ENCODE results near the gene RAB9A. TPM values are rescaled to one million over a fixed set of nuclear protein-coding genes. Genes with fewer than 3 reads are reported as not detected.
"Not testable (repeated sequence)": the region's sequence is repeated elsewhere in the genome, so short reads cannot be mapped to it uniquely, and the experiment has no call there.

Gene RAB9A
- total RNA-seq, 1 donor from 2014 or later: 9.4 TPM

DNA sequence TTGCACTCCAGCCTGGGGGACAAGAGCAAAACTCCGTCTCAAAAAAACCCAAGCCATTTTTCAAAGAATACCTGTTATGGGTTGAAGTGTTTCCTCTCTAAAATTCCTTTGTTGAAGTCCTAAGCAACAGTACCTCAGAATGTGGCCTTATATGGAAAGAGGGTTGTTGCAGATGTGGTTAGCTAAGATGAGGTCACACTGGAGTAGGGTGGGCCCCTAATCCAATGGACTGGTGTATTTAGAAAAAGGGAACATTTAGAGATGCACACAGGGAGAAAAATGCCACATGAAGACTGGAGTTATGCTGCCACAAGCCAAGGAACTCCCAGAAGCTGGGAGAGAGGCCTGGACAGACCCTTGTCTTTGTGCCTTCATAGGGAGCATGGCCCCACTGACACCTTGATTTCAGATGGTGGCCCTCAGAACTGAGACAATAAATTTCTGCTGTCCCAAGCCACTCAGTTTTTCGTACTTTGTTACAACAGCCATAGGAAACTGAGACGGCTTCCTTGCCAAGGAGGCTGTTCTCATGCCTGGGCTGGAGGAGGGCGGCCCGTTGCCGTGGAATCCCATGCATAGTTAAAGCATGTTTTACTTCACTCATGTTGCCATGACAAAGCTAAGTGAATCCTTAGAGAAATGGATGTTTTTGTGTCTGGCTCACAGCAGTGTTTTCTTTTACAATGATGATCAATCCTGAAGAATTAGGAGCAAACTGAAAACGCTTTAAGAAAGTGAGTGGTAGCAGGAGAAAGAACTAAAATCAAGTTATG lies 29.0 kb downstream of the RAB9A start:
- no peaks in the 10 kb centered on the region for H3K9me3 Mint-ChIP-seq
- H3K27ac Mint-ChIP-seq: no peak overlapping the region
- peaks cover 23% of the 10 kb centered on the region for H3K4me1 Mint-ChIP-seq (ENCODE audit: low read depth)
- no peaks in the 10 kb centered on the region for H3K27me3 Mint-ChIP-seq (ENCODE audit: insufficient read depth)
- intact Hi-C loops (cut with micrococcal nuclease): loop anchor here (2.0 kb wide), 1 partner anchor 15 kb away; no protein-coding TSS in a partner anchor
- no peak for DNase-seq (ENCODE audit: low spot score)
- H3K4me3 Mint-ChIP-seq: no peak overlapping the region
- H3K36me3 Mint-ChIP-seq (ENCODE audit: low read depth): peaks cover 22% of the 10 kb centered on the region

DNA sequence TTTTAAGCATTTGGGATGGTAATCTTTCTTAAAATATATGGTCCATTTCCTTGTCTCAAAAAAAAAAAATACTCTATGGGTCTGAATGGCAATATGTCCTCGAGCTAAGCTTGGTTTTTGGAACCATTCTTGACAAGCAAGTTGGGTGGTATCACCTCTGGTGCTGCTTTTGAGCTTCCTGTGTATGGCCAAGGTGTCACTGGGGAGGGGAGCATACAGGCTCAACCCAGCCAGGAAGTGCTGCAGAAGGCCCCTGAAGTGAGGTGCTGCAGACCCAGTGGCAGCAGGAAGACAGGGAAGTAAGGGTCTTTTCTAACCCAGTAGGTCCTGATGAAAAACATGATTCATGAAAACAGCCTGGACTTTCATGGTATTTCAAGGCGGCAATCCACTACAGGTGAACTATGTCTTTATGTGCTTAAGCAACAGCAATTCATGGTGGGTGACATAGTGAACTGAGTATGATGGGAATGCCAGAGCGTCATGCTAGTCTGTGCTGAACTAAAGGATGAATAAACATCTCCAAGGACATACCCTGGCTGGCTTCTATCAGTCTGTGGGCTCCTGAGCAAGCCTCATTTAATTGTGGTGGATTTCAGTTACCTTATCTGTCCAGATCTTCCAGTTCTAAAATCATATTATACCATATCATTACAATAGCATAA lies 30.4 kb downstream of the RAB9A start:
- peaks cover 33% of the 10 kb centered on the region for H3K4me1 Mint-ChIP-seq (ENCODE audit: low read depth)
- H3K27me3 Mint-ChIP-seq (ENCODE audit: insufficient read depth): no peaks in the 10 kb centered on the region
- H3K9me3 Mint-ChIP-seq: peaks cover 3% of the 10 kb centered on the region
- H3K27ac Mint-ChIP-seq: no peak overlapping the region
- H3K36me3 Mint-ChIP-seq (ENCODE audit: low read depth): peaks cover 31% of the 10 kb centered on the region
- no peak for DNase-seq (ENCODE audit: low spot score)
- no peak overlapping the region for H3K4me3 Mint-ChIP-seq
- intact Hi-C loops (cut with micrococcal nuclease): loop anchor here (2.0 kb wide), 1 partner anchor 13 kb away; no protein-coding TSS in a partner anchor

DNA sequence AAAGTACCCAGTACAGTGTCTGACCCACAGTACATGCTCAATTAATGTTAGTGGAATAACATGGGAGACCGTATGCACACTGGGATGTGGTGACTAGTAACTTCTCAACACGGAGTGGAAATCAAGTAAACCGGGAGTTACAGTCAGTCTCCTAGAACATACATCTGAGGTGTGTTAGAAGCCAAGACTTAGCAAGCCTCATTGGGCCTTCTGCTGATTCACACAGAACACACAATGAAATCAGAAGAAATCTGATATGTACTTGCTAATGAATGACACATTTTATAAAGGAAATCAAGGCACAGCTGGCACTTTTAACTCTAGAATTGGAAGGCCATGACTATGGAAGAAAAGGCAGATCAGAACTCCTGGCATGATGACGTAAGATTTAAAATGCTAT lies 32.4 kb downstream of the RAB9A start:
- Mint-ChIP-seq H3K4me1 (ENCODE audit: low read depth) (peaks cover 45% of the 10 kb centered on the region), H3K4me3 (no peak overlapping the region), H3K9me3 (peaks cover 7% of the 10 kb centered on the region), H3K27ac (no peak overlapping the region), H3K27me3 (ENCODE audit: insufficient read depth) (no peaks in the 10 kb centered on the region), H3K36me3 (ENCODE audit: low read depth) (peaks cover 37% of the 10 kb centered on the region)
- intact Hi-C loops (cut with micrococcal nuclease): no loop called here
- no peak for DNase-seq (ENCODE audit: low spot score)

DNA sequence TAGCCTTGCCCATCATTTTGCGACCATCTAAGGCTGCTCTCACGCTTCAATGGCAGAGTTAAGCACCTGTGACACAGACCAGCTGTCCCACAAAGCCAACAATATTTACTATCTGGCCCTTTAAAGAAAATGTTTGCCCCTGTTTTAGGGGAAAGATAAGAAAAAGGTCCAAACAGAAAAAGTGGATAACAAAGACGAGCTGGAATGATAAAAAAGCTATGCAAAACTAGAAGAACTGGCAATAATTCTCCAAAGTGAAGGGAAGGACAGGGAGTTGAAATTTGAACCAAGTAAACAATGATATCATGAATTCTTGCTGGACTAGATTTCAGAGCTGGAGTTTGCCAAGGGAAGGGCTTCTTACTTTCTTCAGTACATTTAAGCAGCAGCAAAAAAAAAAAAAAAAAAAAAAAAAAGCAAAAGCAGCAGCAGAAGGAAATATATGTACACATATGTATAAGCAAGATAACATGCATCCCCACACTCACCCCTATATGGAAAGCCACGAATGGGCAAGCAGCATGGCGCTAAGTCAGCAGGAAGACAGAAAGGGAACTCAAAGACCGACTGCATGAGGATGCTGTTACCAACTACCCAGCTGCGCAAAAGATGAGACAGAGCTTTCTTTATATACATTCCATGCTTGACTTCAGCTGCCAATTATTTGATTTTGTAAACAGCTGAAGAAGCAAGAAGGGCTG lies 33.0 kb downstream of the RAB9A start:
- Mint-ChIP-seq H3K36me3 (ENCODE audit: low read depth) (peaks cover 41% of the 10 kb centered on the region), H3K4me3 (no peak overlapping the region), H3K27me3 (ENCODE audit: insufficient read depth) (no peaks in the 10 kb centered on the region), H3K27ac (no peak overlapping the region), H3K9me3 (peaks cover 11% of the 10 kb centered on the region), H3K4me1 (ENCODE audit: low read depth) (peaks cover 50% of the 10 kb centered on the region)
- intact Hi-C loops (cut with micrococcal nuclease): no loop called here
- no peak for DNase-seq (ENCODE audit: low spot score)

DNA sequence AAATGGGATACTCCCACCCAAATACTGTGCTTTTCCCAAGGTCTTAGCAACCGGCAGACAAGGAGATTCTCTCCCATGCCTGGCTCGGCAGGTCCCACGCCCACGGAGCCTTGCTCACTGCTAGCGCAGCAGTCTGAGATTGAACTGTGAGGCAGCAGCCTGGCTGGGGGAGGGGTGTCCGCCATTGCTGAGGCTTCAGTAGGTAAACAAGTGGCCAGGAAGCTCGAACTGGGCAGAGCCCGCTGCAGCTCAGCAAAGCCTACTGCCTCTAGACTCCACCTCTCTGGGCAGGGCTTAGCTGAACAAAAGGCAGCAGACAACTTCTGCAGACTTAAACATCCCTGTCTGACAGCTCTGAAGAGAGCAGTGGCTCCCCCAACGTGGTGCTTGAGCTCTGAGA lies 36.0 kb downstream of the RAB9A start:
- Mint-ChIP-seq H3K4me1 (ENCODE audit: low read depth) (peaks cover 55% of the 10 kb centered on the region), H3K36me3 (ENCODE audit: low read depth) (peaks cover 50% of the 10 kb centered on the region), H3K9me3 (peaks cover 11% of the 10 kb centered on the region), H3K4me3 (peak overlapping the region; percentile 7)
- intact Hi-C loops (cut with micrococcal nuclease): loop anchor here (1.0 kb wide), 1 partner anchor 8 kb away; no protein-coding TSS in a partner anchor
- DNase-seq (ENCODE audit: low spot score); H3K27me3 Mint-ChIP-seq (ENCODE audit: insufficient read depth); H3K27ac Mint-ChIP-seq: not testable (repeated sequence)

DNA sequence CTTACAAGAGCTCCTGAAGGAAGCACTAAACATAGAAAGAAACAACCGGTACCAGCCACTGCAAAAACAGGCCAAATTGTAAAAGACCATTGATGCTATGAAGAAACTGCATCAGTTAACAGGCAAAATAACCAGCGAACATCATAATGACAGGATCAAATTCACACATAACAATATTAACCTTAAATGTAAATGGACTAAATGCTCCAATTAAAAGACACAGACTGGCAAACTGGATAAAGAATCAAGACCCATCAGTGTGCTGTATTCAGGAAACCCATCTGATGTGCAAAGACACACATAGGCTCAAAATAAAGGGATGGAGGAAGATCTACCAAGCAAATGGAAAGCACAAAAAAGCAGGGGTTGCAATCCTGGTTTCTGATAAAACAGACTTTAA lies 37.7 kb downstream of the RAB9A start:
- Mint-ChIP-seq H3K4me1 (ENCODE audit: low read depth) (peaks cover 68% of the 10 kb centered on the region), H3K36me3 (ENCODE audit: low read depth) (peaks cover 53% of the 10 kb centered on the region), H3K9me3 (peaks cover 11% of the 10 kb centered on the region), H3K4me3 (peak overlapping the region; percentile 12), H3K27ac (peak overlapping the region; percentile 75)
- H3K27me3 Mint-ChIP-seq (ENCODE audit: insufficient read depth); intact Hi-C loops (cut with micrococcal nuclease); DNase-seq (ENCODE audit: low spot score): not testable (repeated sequence)

DNA sequence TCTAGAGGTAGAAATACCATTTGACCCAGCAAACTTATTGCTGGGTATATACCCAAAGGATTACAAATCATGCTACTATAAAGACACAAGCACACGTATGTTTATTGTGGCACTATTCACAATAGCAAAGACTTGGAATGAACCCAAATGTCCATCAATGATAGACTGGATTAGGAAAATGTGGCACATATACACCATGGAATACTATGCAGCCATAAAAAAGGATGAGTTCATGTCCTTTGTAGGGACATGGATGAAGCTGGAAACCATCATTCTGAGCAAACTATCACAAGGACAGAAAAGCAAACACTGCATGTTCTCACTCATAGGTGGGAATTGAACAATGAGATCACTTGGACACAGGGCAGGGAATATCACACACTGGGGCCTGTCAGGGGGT lies 41.6 kb downstream of the RAB9A start:
- intact Hi-C loops (cut with micrococcal nuclease): loop anchor here (5.0 to 10.0 kb wide), 7 partner anchors 63 to 1976 kb away; partner anchors contain the start of genes FANCB, MOSPD2, MSL3 and PIGA
- not testable (repeated sequence) for DNase-seq (ENCODE audit: low spot score); H3K9me3 Mint-ChIP-seq; H3K27ac Mint-ChIP-seq; H3K27me3 Mint-ChIP-seq (ENCODE audit: insufficient read depth); H3K4me3 Mint-ChIP-seq
- peaks cover 51% of the 10 kb centered on the region for H3K36me3 Mint-ChIP-seq (ENCODE audit: low read depth)
- peaks cover 72% of the 10 kb centered on the region for H3K4me1 Mint-ChIP-seq (ENCODE audit: low read depth)

DNA sequence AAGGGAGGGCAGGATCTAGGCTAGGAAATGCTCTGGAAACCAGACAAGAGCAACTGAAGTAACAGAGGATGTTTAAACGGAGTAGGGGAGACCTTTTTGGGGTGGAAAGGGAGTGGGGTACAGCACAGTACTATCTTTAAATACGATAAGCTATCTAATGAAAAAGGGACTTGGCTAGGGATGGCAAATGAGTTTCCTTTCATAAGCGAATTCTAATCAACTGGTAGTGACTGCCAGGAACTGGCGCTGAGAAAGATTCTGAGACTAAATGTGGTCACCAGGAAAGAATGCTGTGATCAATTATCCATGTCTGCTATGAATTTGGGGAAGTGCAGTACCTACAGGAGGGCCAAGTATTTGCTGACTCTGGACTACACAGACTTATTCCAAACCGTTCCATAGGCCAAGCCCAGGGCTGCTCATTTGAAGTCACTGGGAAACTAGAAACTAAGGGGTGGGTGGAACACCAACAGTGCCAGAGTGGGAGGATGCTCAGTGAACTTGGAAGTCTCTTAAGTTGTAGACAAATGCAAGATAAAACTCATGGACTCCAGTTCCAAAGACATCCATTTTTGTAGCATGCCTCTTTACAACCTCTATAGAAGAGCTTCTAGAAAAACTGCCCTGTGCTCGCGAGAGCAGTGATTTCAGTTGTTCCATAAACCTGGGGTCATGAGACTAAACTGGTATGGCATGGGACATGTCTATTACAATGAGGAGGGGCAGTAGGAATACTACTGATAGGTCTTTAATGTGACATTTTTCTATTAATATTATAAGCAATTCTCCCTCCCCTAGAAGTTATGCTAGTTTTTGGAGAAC lies 43.5 kb downstream of the RAB9A start:
- no peak for DNase-seq (ENCODE audit: low spot score)
- H3K9me3 Mint-ChIP-seq: no peaks in the 10 kb centered on the region
- H3K27ac Mint-ChIP-seq: peak overlapping the region; percentile 38
- peaks cover 41% of the 10 kb centered on the region for H3K36me3 Mint-ChIP-seq (ENCODE audit: low read depth)
- H3K4me3 Mint-ChIP-seq: peak overlapping the region; percentile 97
- peaks cover 2% of the 10 kb centered on the region for H3K27me3 Mint-ChIP-seq (ENCODE audit: insufficient read depth)
- intact Hi-C loops (cut with micrococcal nuclease): loop anchor here (1.0 to 10.0 kb wide), 9 partner anchors 7 to 1978 kb away; partner anchors contain the start of genes FANCB, MOSPD2, MSL3 and PIGA
- H3K4me1 Mint-ChIP-seq (ENCODE audit: low read depth): peaks cover 63% of the 10 kb centered on the region

DNA sequence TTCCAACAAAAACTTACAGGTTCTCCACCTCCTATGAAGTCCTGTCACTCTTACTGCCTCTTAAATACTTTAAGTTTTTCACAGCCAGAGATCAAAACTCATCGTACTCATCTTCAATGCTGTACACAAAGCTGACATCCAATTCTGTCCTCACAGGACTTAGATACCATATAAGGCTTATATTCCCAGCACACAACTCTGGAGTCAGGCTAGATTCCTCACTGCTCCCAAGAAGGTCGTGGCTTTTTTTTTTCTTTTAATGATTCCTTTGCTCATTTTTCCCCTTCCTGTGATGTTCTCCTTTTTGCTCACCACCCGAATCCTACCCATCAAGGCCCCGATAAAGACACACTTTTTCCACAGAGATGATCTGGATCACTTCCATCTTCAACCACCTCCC lies 44.6 kb downstream of the RAB9A start:
- intact Hi-C loops (cut with micrococcal nuclease): loop anchor here (1.0 to 10.0 kb wide), 9 partner anchors 8 to 1979 kb away; partner anchors contain the start of genes FANCB, MOSPD2, MSL3 and PIGA
- Mint-ChIP-seq H3K36me3 (ENCODE audit: low read depth) (peaks cover 32% of the 10 kb centered on the region), H3K4me3 (peak overlapping the region; percentile 97), H3K4me1 (ENCODE audit: low read depth) (peaks cover 54% of the 10 kb centered on the region), H3K9me3 (no peaks in the 10 kb centered on the region), H3K27ac (peak overlapping the region; percentile 92), H3K27me3 (ENCODE audit: insufficient read depth) (peaks cover 2% of the 10 kb centered on the region)
- DNase-seq (ENCODE audit: low spot score): no peak

DNA sequence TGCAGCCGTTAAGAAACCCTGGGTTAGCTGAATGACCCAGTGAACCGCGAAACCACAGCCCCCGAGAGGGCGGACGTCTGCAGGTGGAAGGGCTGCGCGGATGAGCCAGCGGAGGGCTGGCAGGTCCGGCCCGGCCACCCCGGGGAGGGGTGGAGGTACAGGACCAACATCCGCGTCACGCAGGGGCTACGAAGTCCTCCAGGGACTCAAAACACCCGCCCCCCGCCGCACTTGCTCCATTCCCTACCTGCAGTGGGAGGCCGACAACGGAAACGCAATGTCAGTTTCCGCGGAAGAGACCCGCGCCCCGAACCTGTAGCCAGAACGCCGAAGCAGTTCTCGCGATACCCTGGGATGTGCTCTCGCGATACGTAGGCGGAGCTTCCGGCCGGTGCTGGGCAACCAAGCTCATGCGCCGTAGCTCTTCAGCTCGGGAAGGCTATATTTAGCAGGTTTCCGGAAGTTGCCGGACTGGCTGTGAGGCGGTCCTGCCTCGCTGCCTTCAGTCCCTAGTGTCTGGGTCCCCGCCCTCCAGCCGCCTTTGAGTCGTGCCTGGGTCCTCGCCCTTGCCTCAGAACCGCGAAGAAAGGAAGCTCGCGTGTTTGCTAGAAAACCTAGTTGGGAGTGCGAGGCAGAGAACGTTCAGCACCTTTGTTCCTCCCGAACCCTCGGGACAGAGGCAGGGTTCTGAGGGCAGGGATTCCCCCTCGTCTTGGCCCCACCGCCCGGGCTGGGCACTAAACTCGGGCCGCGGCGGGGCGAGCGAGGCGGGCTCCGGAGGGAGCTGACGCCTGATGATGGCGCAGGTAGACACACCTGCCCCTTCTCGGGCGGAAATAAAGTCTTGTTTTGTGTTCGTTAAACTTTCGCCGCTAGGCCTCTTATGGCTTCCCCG lies 45.6 kb downstream of the RAB9A start, which contains the start of the genes OFD1 and TRAPPC2:
Gene OFD1 (plus strand): TSS at position 471 of the 895 bp plus-strand sequence. CDS start 324 bp downstream, at position 795.
Gene TRAPPC2 (minus strand): TSS at position 343 of the 895 bp plus-strand sequence. CDS start 14,657 bp downstream, outside the sequence.
- intact Hi-C loops (cut with micrococcal nuclease): loop anchor here (1.0 to 10.0 kb wide), 12 partner anchors 9 to 1980 kb away; partner anchors contain the start of genes FANCB, MOSPD2, MSL3 and PIGA
- H3K9me3 Mint-ChIP-seq: no peaks in the 10 kb centered on the region
- H3K4me1 Mint-ChIP-seq (ENCODE audit: low read depth): peaks cover 49% of the 10 kb centered on the region
- H3K27me3 Mint-ChIP-seq (ENCODE audit: insufficient read depth): peaks cover 2% of the 10 kb centered on the region
- peak; percentile 88 for DNase-seq (ENCODE audit: low spot score)
- H3K4me3 Mint-ChIP-seq: peak within 1 kb of the TSS; percentile 97
- peaks cover 26% of the 10 kb centered on the region for H3K36me3 Mint-ChIP-seq (ENCODE audit: low read depth)
- peak within 1 kb of the TSS; percentile 98 for H3K27ac Mint-ChIP-seq

DNA sequence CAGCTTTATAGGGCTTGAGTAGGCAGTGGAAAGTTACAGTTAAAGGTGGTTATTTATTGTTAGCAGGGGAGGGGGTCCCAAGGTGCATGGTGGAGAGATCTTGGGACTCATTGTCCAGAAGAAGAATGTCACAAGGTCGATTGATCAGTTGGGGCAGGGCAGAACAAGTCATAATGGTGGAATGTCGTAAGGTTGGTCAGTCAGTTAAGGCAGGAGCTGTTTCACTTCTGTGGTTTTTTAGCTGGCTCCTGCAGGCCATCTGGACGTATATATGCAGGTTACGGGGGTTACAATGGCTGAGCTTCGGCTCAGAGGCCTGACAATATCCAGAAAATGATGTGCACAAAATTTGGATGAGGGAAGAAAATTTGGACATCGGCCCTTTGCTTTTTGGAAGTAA lies 52.8 kb downstream of the RAB9A start:
- no peak for DNase-seq (ENCODE audit: low spot score)
- H3K9me3 Mint-ChIP-seq: no peaks in the 10 kb centered on the region
- H3K4me3 Mint-ChIP-seq: no peak overlapping the region

More for the DNA sequence above, 52.8 kb downstream of the RAB9A start:
- peaks cover 25% of the 10 kb centered on the region for H3K4me1 Mint-ChIP-seq (ENCODE audit: low read depth)
- no peak overlapping the region for H3K27ac Mint-ChIP-seq
- intact Hi-C loops (cut with micrococcal nuclease): loop anchor here (2.0 to 5.0 kb wide), 3 partner anchors 169 to 1461 kb away; partner anchors contain the start of gene GEMIN8
- no peaks in the 10 kb centered on the region for H3K27me3 Mint-ChIP-seq (ENCODE audit: insufficient read depth)
- peaks cover 12% of the 10 kb centered on the region for H3K36me3 Mint-ChIP-seq (ENCODE audit: low read depth)
